Colonic mucosa (tissue), 4 donors: Measurements from ENCODE around the gene TRIM44. TPM values are rescaled to one million over a fixed set of nuclear protein-coding genes. Genes with fewer than 3 reads are reported as not detected.

Experiments used
- DNase-seq: peaks from one replicate; pipeline ENCODE4 v3.0.0-alpha.2; 2020
- H3K27ac ChIP-seq: fragments of 200-600 bp; one replicate; pipeline ENCODE4 v1.8.0; 2021
- H3K27me3 ChIP-seq: fragments of 200-600 bp; one replicate; pipeline ENCODE4 v1.8.0; 2021
- H3K36me3 ChIP-seq: fragments of 200-600 bp; one replicate; pipeline ENCODE4 v1.8.0; 2021
- H3K4me1 ChIP-seq: fragments of 200-600 bp; one replicate; pipeline ENCODE4 v1.8.0; 2021; ENCODE audit warnings: mild to moderate bottlenecking
- H3K4me3 ChIP-seq: fragments of 200-600 bp; one replicate; pipeline ENCODE4 v1.8.0; 2021
- H3K9ac ChIP-seq, 2 donors: one replicate each; pipeline ENCODE4 v1.7.0; 2013; ENCODE audit warnings: control low read depth in 2 of 2, low read depth in 2 of 2, low read length in 2 of 2
- H3K9me3 ChIP-seq: fragments of 200-600 bp; one replicate; pipeline ENCODE4 v1.8.0; 2021
- intact Hi-C: fragments of 100-400 bp; cut with DNase I; formaldehyde crosslinking; loops from one replicate; pipeline ENCODE4 v1.14.1; 2022
- total RNA-seq, 2 donors: library from RNA; stranded (reverse); fragmentation: NEBNext Ultra II Directional in 1 of 2; extraction: Animal tissue kit (Norgen Biotek cat#: 25700) in 1 of 2; gene quantifications; one replicate each; pipeline ENCODE4 v1.2.1, GENCODE V29; 2021
- TF ChIP-seq, protein P1 (sequence below): fragments of 200-600 bp; IDR thresholded peaks from one replicate; pipeline ENCODE4 v1.8.0; 2022; ENCODE audit warnings: antibody characterized with exemption, mild to moderate bottlenecking
- donor health status: healthy.
- donor health status: DM: no; HTN: no; CAD: no.
- donor health status: DM: no; HTN: no; CAD: no.

TRIM44 gene
- total RNA-seq, 2 donors from 2014 or later, result 38.8 to 47.0 TPM

- Histone ChIP-seq H3K9me3 (no peaks in the 10 kb centered on the region), H3K36me3 (no peaks in the 10 kb centered on the region), H3K27ac (no peak overlapping the region), H3K4me3 (no peak overlapping the region), H3K9ac (no peak overlapping the region), H3K27me3 (no peaks in the 10 kb centered on the region), H3K4me1 (no peaks in the 10 kb centered on the region)
- TF ChIP-seq, protein P1, sequence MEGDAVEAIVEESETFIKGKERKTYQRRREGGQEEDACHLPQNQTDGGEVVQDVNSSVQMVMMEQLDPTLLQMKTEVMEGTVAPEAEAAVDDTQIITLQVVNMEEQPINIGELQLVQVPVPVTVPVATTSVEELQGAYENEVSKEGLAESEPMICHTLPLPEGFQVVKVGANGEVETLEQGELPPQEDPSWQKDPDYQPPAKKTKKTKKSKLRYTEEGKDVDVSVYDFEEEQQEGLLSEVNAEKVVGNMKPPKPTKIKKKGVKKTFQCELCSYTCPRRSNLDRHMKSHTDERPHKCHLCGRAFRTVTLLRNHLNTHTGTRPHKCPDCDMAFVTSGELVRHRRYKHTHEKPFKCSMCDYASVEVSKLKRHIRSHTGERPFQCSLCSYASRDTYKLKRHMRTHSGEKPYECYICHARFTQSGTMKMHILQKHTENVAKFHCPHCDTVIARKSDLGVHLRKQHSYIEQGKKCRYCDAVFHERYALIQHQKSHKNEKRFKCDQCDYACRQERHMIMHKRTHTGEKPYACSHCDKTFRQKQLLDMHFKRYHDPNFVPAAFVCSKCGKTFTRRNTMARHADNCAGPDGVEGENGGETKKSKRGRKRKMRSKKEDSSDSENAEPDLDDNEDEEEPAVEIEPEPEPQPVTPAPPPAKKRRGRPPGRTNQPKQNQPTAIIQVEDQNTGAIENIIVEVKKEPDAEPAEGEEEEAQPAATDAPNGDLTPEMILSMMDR, result no peak
- DNase-seq, result no peak
- intact Hi-C loops, result no loop called here
Measured at GRCh38 chr11:35689081-35689996, 26.8 kb downstream of the TRIM44 start.

DNA sequence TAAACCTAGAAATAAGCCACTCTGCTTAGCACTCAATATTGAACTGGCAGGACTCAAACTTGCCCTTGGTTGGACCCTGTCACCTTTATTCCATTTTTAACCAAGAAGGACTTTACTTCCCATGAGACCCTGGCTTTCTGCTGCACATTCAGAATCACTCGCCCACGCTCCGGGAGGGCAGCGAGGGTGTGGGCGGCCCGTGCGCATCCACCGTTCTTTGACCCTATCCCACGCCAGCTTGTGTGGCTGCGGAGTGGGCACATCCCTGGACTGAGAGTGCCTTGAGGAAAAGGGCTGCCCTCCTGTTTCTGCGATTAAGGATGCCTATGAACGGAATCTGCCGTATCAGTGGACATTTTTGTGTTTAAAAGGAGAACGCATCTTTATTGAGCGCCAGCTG lies 39.6 kb downstream of the TRIM44 start:
- TF ChIP-seq, protein P1, result no peak
- H3K4me3 ChIP-seq, result no peak overlapping the region
- H3K27me3 ChIP-seq, result no peaks in the 10 kb centered on the region
- DNase-seq, result no peak
- intact Hi-C loops, result no loop called here
- no peaks in the 10 kb centered on the region for H3K9me3 ChIP-seq
- H3K36me3 ChIP-seq, result no peaks in the 10 kb centered on the region
- no peaks in the 10 kb centered on the region for H3K4me1 ChIP-seq
- no peak overlapping the region for H3K9ac ChIP-seq
- no peak overlapping the region for H3K27ac ChIP-seq

DNA sequence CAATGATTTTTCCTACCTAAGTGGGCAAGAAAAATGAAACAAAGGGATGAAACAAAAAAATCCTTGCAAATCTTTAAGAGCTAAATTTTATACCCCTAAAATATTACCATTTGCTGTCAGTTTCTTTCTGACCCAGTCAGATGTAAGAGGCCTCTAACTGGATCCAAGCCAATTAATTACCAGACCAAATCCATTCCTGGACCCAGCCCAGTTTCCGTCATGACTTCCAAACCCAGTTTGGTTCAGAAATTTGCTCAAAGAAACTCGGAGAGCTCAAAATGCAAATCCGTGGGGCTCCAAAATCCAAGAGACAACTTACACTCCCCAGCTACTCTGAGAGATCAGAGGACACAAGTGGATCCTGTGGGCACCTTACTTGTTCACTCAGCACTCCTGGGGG lies 46.8 kb downstream of the TRIM44 start:
- TF ChIP-seq, protein P1, result no peak
- intact Hi-C loops, result no loop called here
- H3K9ac ChIP-seq, result no peak overlapping the region
- H3K27ac ChIP-seq, result no peak overlapping the region
- H3K27me3 ChIP-seq, result no peaks in the 10 kb centered on the region
- H3K36me3 ChIP-seq, result no peaks in the 10 kb centered on the region
- H3K9me3 ChIP-seq, result no peaks in the 10 kb centered on the region
- no peaks in the 10 kb centered on the region for H3K4me1 ChIP-seq
- no peak overlapping the region for H3K4me3 ChIP-seq
- no peak for DNase-seq

DNA sequence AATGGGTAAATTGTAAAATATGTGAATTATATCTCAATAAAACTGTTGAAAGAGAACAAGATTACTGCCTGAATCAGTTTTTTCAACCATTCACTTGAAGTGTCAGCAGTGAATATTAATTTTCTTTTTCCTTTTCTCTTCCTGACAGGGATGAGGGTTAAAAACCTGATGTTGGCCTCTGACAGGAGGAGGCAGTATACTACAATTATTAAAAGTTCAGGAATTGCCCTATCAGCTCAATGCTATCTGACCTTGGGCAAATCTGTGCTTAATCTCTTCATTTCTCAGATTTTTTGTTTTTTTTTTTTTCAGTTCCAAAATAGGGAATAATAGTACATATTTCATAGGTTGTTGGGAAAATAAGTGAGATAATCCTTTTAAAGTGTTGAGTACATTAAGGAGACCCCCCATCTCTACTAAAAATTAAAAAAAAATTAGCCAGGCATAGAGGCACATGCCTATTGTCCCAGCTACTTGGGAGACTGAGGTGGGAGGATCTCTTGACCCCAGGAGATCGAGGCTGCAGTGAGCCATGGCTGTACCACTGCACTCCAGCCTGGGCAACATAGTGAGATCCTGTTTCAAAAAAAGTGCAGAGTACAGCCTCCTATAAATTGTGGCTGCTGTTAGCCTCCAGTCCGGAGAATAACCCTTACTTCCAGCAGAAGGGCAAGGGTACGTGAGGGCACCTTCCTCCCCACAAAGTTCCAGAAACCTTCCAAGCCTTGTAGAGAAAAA lies 48.8 kb downstream of the TRIM44 start:
- Histone ChIP-seq H3K27ac (no peak overlapping the region), H3K36me3 (no peaks in the 10 kb centered on the region), H3K4me1 (no peaks in the 10 kb centered on the region), H3K27me3 (no peaks in the 10 kb centered on the region), H3K9me3 (no peaks in the 10 kb centered on the region), H3K4me3 (no peak overlapping the region), H3K9ac (no peak overlapping the region)
- no peak for DNase-seq
- intact Hi-C loops, result no loop called here
- TF ChIP-seq, protein P1, result no peak

- TF ChIP-seq, protein P1, result no peak
- Histone ChIP-seq H3K9ac (no peak overlapping the region), H3K27me3 (no peaks in the 10 kb centered on the region), H3K4me1 (no peaks in the 10 kb centered on the region), H3K27ac (no peak overlapping the region), H3K4me3 (no peak overlapping the region), H3K9me3 (no peaks in the 10 kb centered on the region), H3K36me3 (no peaks in the 10 kb centered on the region)
- intact Hi-C loops, result no loop called here
- no peak for DNase-seq
Measured at GRCh38 chr11:35711924-35712323, 49.3 kb downstream of the TRIM44 start.
